Right lung (tissue), 5 donors: ENCODE data around the gene CCSAP. TPM values are rescaled to one million over a fixed set of nuclear protein-coding genes. Genes with fewer than 3 reads are reported as not detected.

ENCODE experiments used
- polyA plus RNA-seq, 5 donors: library from polyadenylated mRNA; unstranded; fragments of 120-200 nt; gene quantifications; one replicate each; pipeline versions ENCODE4 v1.2.1 to v1.2.3, GENCODE V29; 2013; ENCODE audit warnings: inconsistent platforms in 1 of 5, low replicate concordance in 1 of 5; ENCODE audit not compliant: insufficient read length in 5 of 5, insufficient read depth in 1 of 5

CCSAP gene
- polyA plus RNA-seq, 5 donors, result 6.8 to 11.8 (median 9.2) TPM

Other genes starting within 250 kb of the CCSAP start
- gene RAB4A, start 71.9 kb downstream of the CCSAP start, polyA plus RNA-seq, result 10 to 100 TPM; 49.9 to 65.1 (median 55.4) TPM
- 100 to 1,000 TPM in 1 of 5 donors, 10 to 100 TPM in 1, 1 to 10 TPM in 2, under 1 TPM in 1; 0.40 to 541 (median 3.9) TPM for gene ACTA1, start 91.0 kb upstream of the CCSAP start, polyA plus RNA-seq
- gene NUP133, start 165.3 kb upstream of the CCSAP start, polyA plus RNA-seq, result 10 to 100 TPM; 37.6 to 52.5 (median 43.1) TPM
- 10 to 100 TPM; 17.8 to 25.7 (median 19.0) TPM for gene ABCB10, start 215.7 kb upstream of the CCSAP start, polyA plus RNA-seq